Stimulated activated effector memory CD8-positive, alpha-beta T cell treated with anti-CD3 and anti-CD28 coated beads, Interleukin-12 subunit alpha, Interleukin-12 subunit beta, amount 100 ng/mL, for 72 hours (primary cell): Measurements from ENCODE around the gene FXYD6.

ENCODE experiments used
- ATAC-seq: fragments of 150-1000 bp; cut with Tn5 transposase; 2 replicates; pipeline ENCODE4 v1.10.0; 2021
- DNase-seq, 2 donors: peaks; one replicate each; pipeline ENCODE4 v3.0.0; 2021 to 2022; ENCODE audit warnings: low spot score in 2 of 2
- H3K27ac Mint-ChIP-seq: one replicate; pipeline ENCODE4 v1.8.0; 2022; ENCODE audit warnings: mild to moderate bottlenecking, mixed read lengths
- H3K36me3 Mint-ChIP-seq: one replicate; pipeline ENCODE4 v1.8.0; 2022; ENCODE audit warnings: mild to moderate bottlenecking, mixed read lengths
- H3K4me1 Mint-ChIP-seq: one replicate; pipeline ENCODE4 v1.8.0; 2022; ENCODE audit warnings: mixed read lengths
- H3K4me3 Mint-ChIP-seq: one replicate; pipeline ENCODE4 v1.8.0; 2022; ENCODE audit warnings: mild to moderate bottlenecking, mixed read lengths
- H3K9me3 Mint-ChIP-seq: one replicate; pipeline ENCODE4 v1.8.0; 2022; ENCODE audit warnings: mixed read lengths

The FXYD6 gene

GRCh38 chr11:117803896-117804295, 72.6 kb downstream of the FXYD6 start:
- H3K9me3 Mint-ChIP-seq = no peaks in the 10 kb centered on the region
- no peaks in the 10 kb centered on the region for H3K36me3 Mint-ChIP-seq
- DNase-seq = no peak
- no peak overlapping the region for H3K4me3 Mint-ChIP-seq
- peaks cover 8% of the 10 kb centered on the region for H3K4me1 Mint-ChIP-seq
- no peak overlapping the region for H3K27ac Mint-ChIP-seq
- no peak for ATAC-seq

DNA sequence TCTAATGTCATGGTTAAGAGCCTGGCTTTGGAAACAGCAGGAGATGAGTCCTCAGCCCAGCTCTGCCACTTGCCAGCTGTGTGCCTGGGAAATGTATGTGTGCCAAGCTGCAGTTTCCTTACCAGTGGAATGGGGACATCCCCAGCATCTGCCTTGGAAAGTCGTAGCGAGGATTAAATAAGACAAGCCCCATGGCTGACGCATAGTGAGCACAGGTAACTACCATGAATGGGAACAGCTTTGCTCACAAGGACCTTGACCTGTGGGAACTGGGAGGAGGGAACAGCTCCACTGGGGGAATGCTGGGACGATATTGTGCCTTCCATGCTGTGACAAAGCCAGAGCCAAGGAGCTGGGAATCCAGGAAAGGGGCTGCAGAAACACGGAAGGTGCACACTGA, 76.8 kb downstream of the FXYD6 start:
- no peaks in the 10 kb centered on the region for H3K36me3 Mint-ChIP-seq
- H3K4me3 Mint-ChIP-seq = no peak overlapping the region
- DNase-seq (no peak), ATAC-seq (no peak)
- H3K9me3 Mint-ChIP-seq = no peaks in the 10 kb centered on the region
- H3K27ac Mint-ChIP-seq = no peak overlapping the region
- H3K4me1 Mint-ChIP-seq = peaks cover 7% of the 10 kb centered on the region

DNA sequence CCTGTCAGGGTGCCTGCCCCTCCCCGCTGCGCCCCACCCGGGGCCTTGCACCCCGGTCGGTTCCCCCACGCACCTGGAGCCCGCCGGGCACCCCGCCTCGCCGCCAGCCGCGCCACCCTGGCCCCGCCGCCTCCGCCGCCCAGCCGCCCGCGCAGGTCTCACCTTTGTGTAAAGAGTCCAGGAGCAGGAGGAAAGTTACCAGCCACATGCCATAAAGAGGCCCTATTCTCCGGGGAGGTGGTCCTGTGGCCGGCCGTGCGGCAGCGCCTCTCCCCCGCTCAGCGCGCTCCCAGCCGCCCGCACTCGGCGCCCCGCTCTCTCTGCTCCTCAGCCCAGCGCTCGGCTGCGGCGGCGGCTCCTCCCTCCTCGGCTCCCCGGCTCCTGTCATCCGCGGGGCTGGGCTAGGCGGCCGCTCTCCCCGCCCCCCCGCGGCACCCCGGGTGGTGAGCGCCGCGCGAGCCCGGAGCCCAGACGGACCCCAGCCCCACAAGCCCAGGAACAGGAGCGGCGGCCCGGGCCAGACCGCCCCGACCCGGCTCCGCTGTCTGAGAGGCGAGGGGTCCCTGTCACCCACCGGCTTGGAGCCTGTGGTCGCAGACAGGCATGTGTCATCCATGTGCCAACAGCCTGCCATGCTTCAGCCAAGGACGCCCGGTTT, 79.5 kb downstream of the FXYD6 start, which contains the start of gene DSCAML1:
DSCAML1 (minus strand) TSS at position 345 of the 658 bp plus-strand sequence; CDS start at position 208, 137 bp downstream.
- DNase-seq = peak; percentile 33 to 55
- Mint-ChIP-seq H3K9me3 (no peaks in the 10 kb centered on the region), H3K36me3 (no peaks in the 10 kb centered on the region), H3K4me3 (peak within 1 kb of the TSS; percentile 49), H3K4me1 (peaks cover 7% of the 10 kb centered on the region), H3K27ac (peak within 1 kb of the TSS; percentile 48)
- ATAC-seq = peak; percentile 83

DNA sequence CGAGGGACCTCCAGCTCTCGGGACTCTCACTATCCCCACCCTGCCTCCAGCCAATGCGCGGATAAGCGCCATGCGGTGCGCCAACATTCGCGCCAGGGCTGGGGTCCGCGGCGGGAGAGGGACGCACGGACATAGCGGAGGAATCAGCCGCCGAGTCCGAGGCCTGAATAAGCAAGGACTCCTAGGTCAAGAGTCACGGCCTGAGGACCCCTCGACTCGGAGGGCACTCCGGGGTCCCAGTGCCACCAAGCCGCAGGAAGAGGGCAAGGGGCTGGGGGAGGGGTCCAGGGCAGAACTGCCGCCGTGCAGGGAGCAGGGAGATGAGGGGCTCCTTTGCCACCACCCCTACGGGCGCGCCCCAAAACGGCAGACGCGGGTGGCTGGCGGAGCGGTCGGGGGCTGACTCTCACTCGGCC, 80.0 kb downstream of the FXYD6 start:
- H3K9me3 Mint-ChIP-seq = no peaks in the 10 kb centered on the region
- DNase-seq (no peak), ATAC-seq (no peak)
- H3K27ac Mint-ChIP-seq = no peak overlapping the region
- H3K4me3 Mint-ChIP-seq = peak overlapping the region; percentile 49
- no peaks in the 10 kb centered on the region for H3K36me3 Mint-ChIP-seq
- H3K4me1 Mint-ChIP-seq = peaks cover 7% of the 10 kb centered on the region

GRCh38 chr11:117795638-117796455, 80.6 kb downstream of the FXYD6 start:
- DNase-seq = no peak
- H3K36me3 Mint-ChIP-seq = no peaks in the 10 kb centered on the region
- no peaks in the 10 kb centered on the region for H3K9me3 Mint-ChIP-seq
- H3K4me3 Mint-ChIP-seq = peak overlapping the region; percentile 49
- peaks cover 7% of the 10 kb centered on the region for H3K4me1 Mint-ChIP-seq
- no peak overlapping the region for H3K27ac Mint-ChIP-seq
- ATAC-seq = no peak

DNA sequence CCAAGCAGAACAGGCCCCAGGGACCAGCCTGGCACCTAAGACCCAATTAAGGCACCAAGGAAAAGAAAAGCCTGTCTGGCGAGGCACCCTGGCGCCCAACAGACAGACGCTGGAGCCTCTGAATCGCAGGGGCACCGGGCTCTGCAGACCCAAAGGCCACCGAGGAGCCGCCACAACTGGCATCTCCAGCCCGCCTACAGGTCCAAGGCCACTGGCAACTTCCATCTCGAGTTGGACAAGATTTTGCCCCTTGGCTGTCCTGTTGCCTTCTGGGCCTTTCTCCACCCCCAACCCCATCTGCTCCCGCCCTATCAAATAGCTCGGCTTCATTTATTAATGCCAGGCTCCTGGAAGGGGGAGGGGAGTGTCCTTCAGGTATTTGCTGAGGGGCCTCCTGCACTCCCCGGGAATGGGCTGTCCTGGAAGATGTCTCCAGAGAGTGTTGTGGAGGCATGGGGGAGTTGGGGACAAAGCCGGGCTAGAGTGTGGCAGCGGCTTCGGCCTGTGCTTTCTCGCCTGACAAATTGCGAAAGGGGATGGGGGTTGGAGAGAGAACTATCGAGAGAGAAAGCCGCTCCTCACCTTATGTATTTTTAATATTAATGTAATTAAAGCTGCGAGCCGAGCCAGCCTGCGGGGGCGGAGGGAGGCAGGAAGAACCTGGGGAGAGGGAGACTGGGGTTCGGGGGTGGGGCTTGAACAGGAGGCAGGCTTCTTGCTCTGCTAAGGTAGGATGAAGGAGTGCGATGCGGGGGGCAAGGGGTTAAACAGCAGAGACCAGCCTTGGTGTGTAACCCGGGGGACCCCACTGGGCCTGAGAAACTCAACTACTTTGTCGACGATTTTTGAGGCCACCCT, 81.5 kb downstream of the FXYD6 start:
- H3K27ac Mint-ChIP-seq = no peak overlapping the region
- ATAC-seq (no peak), DNase-seq (no peak)
- H3K4me3 Mint-ChIP-seq = peak overlapping the region; percentile 49
- H3K4me1 Mint-ChIP-seq = peaks cover 7% of the 10 kb centered on the region
- no peaks in the 10 kb centered on the region for H3K36me3 Mint-ChIP-seq
- H3K9me3 Mint-ChIP-seq = no peaks in the 10 kb centered on the region

DNA sequence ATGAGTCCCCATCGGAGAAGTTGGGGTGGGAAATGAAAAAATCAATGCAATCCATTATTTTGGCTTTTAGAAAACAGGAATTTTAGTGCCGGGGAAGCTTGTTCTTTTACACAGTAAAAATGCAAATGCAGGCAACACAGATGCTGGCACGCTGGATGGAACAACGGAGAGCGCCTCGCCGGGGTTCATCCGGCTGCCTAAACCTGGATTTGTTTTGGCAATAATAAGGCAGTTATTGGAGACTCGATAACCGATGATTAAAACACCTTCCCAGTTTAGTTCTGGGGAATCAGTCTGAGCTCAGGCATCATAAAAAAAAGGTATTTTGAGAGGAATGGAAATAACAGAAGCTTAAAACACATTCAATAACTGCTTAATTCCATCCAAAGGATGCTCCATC, 82.3 kb downstream of the FXYD6 start:
- no peak for DNase-seq
- Mint-ChIP-seq H3K36me3 (no peaks in the 10 kb centered on the region), H3K4me3 (no peak overlapping the region), H3K4me1 (peaks cover 7% of the 10 kb centered on the region), H3K9me3 (no peaks in the 10 kb centered on the region), H3K27ac (no peak overlapping the region)
- ATAC-seq = no peak

GRCh38 chr11:117793583-117793982, 82.9 kb downstream of the FXYD6 start:
- DNase-seq = no peak
- no peak overlapping the region for H3K27ac Mint-ChIP-seq
- peaks cover 7% of the 10 kb centered on the region for H3K4me1 Mint-ChIP-seq
- ATAC-seq = no peak
- H3K9me3 Mint-ChIP-seq = no peaks in the 10 kb centered on the region
- H3K36me3 Mint-ChIP-seq = no peaks in the 10 kb centered on the region
- H3K4me3 Mint-ChIP-seq = no peak overlapping the region

DNA sequence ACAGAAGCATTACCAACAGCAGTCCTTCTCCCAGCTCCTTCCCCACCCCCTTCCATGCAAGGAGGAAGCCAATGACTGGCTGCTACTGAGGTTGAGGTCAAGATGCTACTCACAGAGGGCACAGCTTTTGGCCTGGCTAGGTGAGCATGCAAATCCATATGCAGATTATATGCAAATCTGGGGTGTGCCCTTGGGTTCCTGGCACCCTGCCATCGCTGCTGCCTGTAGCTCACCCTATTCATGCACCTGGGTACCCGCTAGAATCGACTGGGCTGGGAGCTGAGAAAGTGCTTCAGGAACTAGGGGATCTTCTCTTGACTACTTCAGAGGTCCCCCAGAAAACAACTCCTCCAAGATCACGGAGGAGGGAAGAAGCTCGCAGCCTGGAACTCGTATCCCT, 83.5 kb downstream of the FXYD6 start:
- DNase-seq = no peak
- H3K27ac Mint-ChIP-seq = no peak overlapping the region
- no peak overlapping the region for H3K4me3 Mint-ChIP-seq
- H3K36me3 Mint-ChIP-seq = no peaks in the 10 kb centered on the region
- no peak for ATAC-seq
- no peaks in the 10 kb centered on the region for H3K9me3 Mint-ChIP-seq
- H3K4me1 Mint-ChIP-seq = peaks cover 7% of the 10 kb centered on the region

- no peak for DNase-seq
- Mint-ChIP-seq H3K27ac (no peak overlapping the region), H3K36me3 (no peaks in the 10 kb centered on the region), H3K4me3 (no peak overlapping the region), H3K4me1 (no peaks in the 10 kb centered on the region), H3K9me3 (no peaks in the 10 kb centered on the region)
- no peak for ATAC-seq
Observed at GRCh38 chr11:117792241-117792640, 84.2 kb downstream of the FXYD6 start.

GRCh38 chr11:117790279-117790678, 86.2 kb downstream of the FXYD6 start:
- H3K27ac Mint-ChIP-seq = no peak overlapping the region
- DNase-seq (no peak), ATAC-seq (no peak)
- no peaks in the 10 kb centered on the region for H3K4me1 Mint-ChIP-seq
- H3K9me3 Mint-ChIP-seq = no peaks in the 10 kb centered on the region
- H3K36me3 Mint-ChIP-seq = no peaks in the 10 kb centered on the region
- H3K4me3 Mint-ChIP-seq = no peak overlapping the region

DNA sequence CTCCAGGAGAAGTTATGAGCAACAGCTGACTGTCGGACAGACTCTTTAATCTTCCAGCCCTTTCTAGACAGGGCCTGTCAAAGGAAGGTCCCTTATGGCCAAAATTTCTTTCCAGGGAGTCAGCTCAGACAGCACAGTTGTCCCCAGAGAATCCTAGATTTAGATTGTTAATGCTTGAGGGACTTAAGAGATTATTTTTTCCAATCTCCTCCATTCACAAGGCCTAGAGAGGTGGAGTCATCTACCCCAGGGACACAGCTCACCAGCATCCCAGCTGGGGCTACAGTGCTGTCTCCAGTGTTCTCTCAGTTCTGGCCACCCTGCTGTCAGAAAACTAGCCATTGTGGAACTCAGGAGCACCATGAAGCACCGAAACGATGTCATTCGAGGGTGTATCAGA, 87.2 kb downstream of the FXYD6 start:
- Mint-ChIP-seq H3K9me3 (no peaks in the 10 kb centered on the region), H3K4me3 (no peak overlapping the region), H3K27ac (no peak overlapping the region), H3K4me1 (no peaks in the 10 kb centered on the region), H3K36me3 (no peaks in the 10 kb centered on the region)
- ATAC-seq = no peak
- no peak for DNase-seq
